Psoas muscle (tissue), 8 donors: Measurements from ENCODE around the gene PRR23A. TPM values are rescaled to one million over a fixed set of nuclear protein-coding genes. Genes with fewer than 3 reads are reported as not detected.

Source experiments
- ATAC-seq, 4 donors: fragments of 200-7000 bp; cut with Tn5 transposase; one replicate each; pipeline ENCODE4 v1.9.1; 2020; ENCODE audit warnings: moderate library complexity in 3 of 4, mild to moderate bottlenecking in 2 of 4
- DNase-seq, 2 donors: peaks; one replicate each; pipeline ENCODE4 v3.0.0-alpha.2; 2020
- H3K27ac ChIP-seq: fragments of 200-600 bp; one replicate; pipeline ENCODE4 v1.8.0; 2022
- H3K27me3 ChIP-seq, 3 donors: fragments of 200-600 bp in 1 of 3; one replicate each; pipeline versions ENCODE4 v1.6.1 to v1.8.0; 2013 to 2022; ENCODE audit warnings: low read length in 2 of 3, mild to moderate bottlenecking in 2 of 3, moderate library complexity in 1 of 3; ENCODE audit not compliant: insufficient read depth in 3 of 3
- H3K36me3 ChIP-seq, 2 donors: fragments of 200-600 bp in 1 of 2; one replicate each; pipeline versions ENCODE4 v1.6.1 to v1.8.0; 2013 to 2022; ENCODE audit warnings: low read depth in 1 of 2, mild to moderate bottlenecking in 1 of 2, moderate library complexity in 1 of 2; ENCODE audit not compliant: insufficient read depth in 1 of 2
- H3K4me1 ChIP-seq: fragments of 200-600 bp; one replicate; pipeline ENCODE4 v1.8.0; 2022
- H3K4me3 ChIP-seq: fragments of 200-600 bp; one replicate; pipeline ENCODE4 v1.8.0; 2022; ENCODE audit warnings: mild to moderate bottlenecking
- H3K9me3 ChIP-seq: fragments of 200-600 bp; one replicate; pipeline ENCODE4 v1.8.0; 2022
- CTCF ChIP-seq: fragments of 200-600 bp; IDR thresholded peaks from one replicate; pipeline ENCODE4 v1.8.0; 2022; ENCODE audit warnings: antibody characterized with exemption
- WGBS, 3 donors: extraction: QIAGEN DNeasy Blood & Tissue Kit; methylation state at CpG; one replicate each; pipeline versions ENCODE4 v1.1.6 to v1.1.7; 2013; 5-methylcytosine and 5-hydroxymethylcytosine counted together
- intact Hi-C, 2 donors: fragments of 100-400 bp; cut with DNase I; formaldehyde crosslinking; loops; one replicate each; pipeline versions ENCODE4 v1.11.0 to v1.14.2; 2022
- polyA plus RNA-seq, 3 donors: library from polyadenylated mRNA; stranded (reverse); fragments of 200-250 nt; gene quantifications; one replicate each; pipeline ENCODE4 v1.2.3, GENCODE V29; 2013
- total RNA-seq, 4 donors: library from RNA; stranded (reverse); fragmentation: NEBNext Ultra II Directional in 2 of 4; extraction: Animal tissue kit (Norgen Biotek cat#: 25700) in 2 of 4; gene quantifications; one replicate each; pipeline versions ENCODE4 v1.2.1 to v1.2.4, GENCODE V29; 2021 to 2023
- donor health status: healthy with polysubstance abuse.
- donor health status: DM: no; HTN: no; CAD: no; lungs with moderate emphysema.
- donor health status: Bipolar disorder and iron deficiency.
- donor health status: healthy.
- donor health status: DM: yes; HTN: yes; CAD: no.
- donor health status: DM: no; HTN: no; CAD: no.
- donor health status: DM: no; HTN: no; CAD: no.
- donor health status: DM: yes; HTN: yes; CAD: no.

The PRR23A gene
- total and polyA plus RNA-seq, 7 donors, result not detected

GRCh38 chr3:138974462-138974861 is 31.6 kb downstream of the PRR23A start:
- no peak for TF ChIP-seq CTCF
- intact Hi-C loops, result no loop called here
- Histone ChIP-seq H3K36me3 (no peaks in the 10 kb centered on the region), H3K27ac (no peak overlapping the region), H3K27me3 (peaks cover 0 to 6% (median 0%) of the 10 kb centered on the region in 3 donors), H3K9me3 (no peaks in the 10 kb centered on the region), H3K4me1 (no peaks in the 10 kb centered on the region), H3K4me3 (no peak overlapping the region)
- 83 to 86% (median 84%) methylated on average over 5 of the region's 5 CpGs for WGBS, 3 donors
- ATAC-seq (no peak), DNase-seq (no peak)

GRCh38 chr3:138972941-138973340 is 33.1 kb downstream of the PRR23A start:
- H3K36me3 ChIP-seq, result no peaks in the 10 kb centered on the region
- intact Hi-C loops, result no loop called here
- no peak overlapping the region for H3K4me3 ChIP-seq

GRCh38 chr3:138971766-138972320 is 34.2 kb downstream of the PRR23A start:
- no peak overlapping the region for H3K4me3 ChIP-seq
- H3K27me3 ChIP-seq, result peaks cover 0 to 13% (median 0%) of the 10 kb centered on the region in 3 donors
- no peak overlapping the region for H3K27ac ChIP-seq
- 14 to 32% (median 24%) methylated on average over 6 of the region's 6 CpGs for WGBS, 3 donors
- DNase-seq, result no peak
- ATAC-seq, result no peak
- TF ChIP-seq CTCF, result no peak
- no peaks in the 10 kb centered on the region for H3K36me3 ChIP-seq
- no peaks in the 10 kb centered on the region for H3K4me1 ChIP-seq
- no peaks in the 10 kb centered on the region for H3K9me3 ChIP-seq
- intact Hi-C loops, result no loop called here

More at GRCh38 chr3:138972941-138973340, 33.1 kb downstream of the PRR23A start:
- WGBS, 3 donors, result 92 to 93% (median 93%) methylated on average over 5 of the region's 5 CpGs
- H3K4me1 ChIP-seq, result no peaks in the 10 kb centered on the region
- DNase-seq, result no peak
- no peaks in the 10 kb centered on the region for H3K9me3 ChIP-seq
- ATAC-seq, result no peak
- H3K27ac ChIP-seq, result no peak overlapping the region
- TF ChIP-seq CTCF, result no peak
- H3K27me3 ChIP-seq, result peaks cover 0 to 13% (median 0%) of the 10 kb centered on the region in 3 donors

- no peak for TF ChIP-seq CTCF
- peaks cover 0 to 47% (median 13%) of the 10 kb centered on the region in 3 donors for H3K27me3 ChIP-seq
These were observed 41.1 kb downstream of the PRR23A start for GRCh38 chr3:138964923-138965322.

GRCh38 chr3:138964264-138964663 is 41.8 kb downstream of the PRR23A start:
- 92 to 95% (median 94%) methylated on average over 2 of the region's 2 CpGs for WGBS, 3 donors
- intact Hi-C loops, result no loop called here
- no peak for TF ChIP-seq CTCF
- no peak overlapping the region for H3K27ac ChIP-seq
- H3K4me1 ChIP-seq, result no peaks in the 10 kb centered on the region
- DNase-seq (no peak), ATAC-seq (no peak)
- peaks cover 0 to 53% (median 13%) of the 10 kb centered on the region in 3 donors for H3K27me3 ChIP-seq
- no peaks in the 10 kb centered on the region for H3K36me3 ChIP-seq
- no peak overlapping the region for H3K4me3 ChIP-seq
- no peaks in the 10 kb centered on the region for H3K9me3 ChIP-seq

More at GRCh38 chr3:138964923-138965322, 41.1 kb downstream of the PRR23A start:
- no peaks in the 10 kb centered on the region for H3K9me3 ChIP-seq
- DNase-seq, result no peak
- H3K4me1 ChIP-seq, result no peaks in the 10 kb centered on the region
- no peaks in the 10 kb centered on the region for H3K36me3 ChIP-seq
- H3K27ac ChIP-seq, result no peak overlapping the region
- ATAC-seq, result no peak
- intact Hi-C loops, result no loop called here
- H3K4me3 ChIP-seq, result no peak overlapping the region
